Activated CD4-positive, alpha-beta T cell treated with anti-CD3 and anti-CD28 coated beads for 24 hours (primary cell): ENCODE data around the gene OLFM4.

Source experiments
- DNase-seq, 2 donors: peaks; one replicate each; pipeline ENCODE4 v3.0.0-alpha.2; 2020; ENCODE audit warnings: low read depth in 2 of 2

The OLFM4 gene

DNA sequence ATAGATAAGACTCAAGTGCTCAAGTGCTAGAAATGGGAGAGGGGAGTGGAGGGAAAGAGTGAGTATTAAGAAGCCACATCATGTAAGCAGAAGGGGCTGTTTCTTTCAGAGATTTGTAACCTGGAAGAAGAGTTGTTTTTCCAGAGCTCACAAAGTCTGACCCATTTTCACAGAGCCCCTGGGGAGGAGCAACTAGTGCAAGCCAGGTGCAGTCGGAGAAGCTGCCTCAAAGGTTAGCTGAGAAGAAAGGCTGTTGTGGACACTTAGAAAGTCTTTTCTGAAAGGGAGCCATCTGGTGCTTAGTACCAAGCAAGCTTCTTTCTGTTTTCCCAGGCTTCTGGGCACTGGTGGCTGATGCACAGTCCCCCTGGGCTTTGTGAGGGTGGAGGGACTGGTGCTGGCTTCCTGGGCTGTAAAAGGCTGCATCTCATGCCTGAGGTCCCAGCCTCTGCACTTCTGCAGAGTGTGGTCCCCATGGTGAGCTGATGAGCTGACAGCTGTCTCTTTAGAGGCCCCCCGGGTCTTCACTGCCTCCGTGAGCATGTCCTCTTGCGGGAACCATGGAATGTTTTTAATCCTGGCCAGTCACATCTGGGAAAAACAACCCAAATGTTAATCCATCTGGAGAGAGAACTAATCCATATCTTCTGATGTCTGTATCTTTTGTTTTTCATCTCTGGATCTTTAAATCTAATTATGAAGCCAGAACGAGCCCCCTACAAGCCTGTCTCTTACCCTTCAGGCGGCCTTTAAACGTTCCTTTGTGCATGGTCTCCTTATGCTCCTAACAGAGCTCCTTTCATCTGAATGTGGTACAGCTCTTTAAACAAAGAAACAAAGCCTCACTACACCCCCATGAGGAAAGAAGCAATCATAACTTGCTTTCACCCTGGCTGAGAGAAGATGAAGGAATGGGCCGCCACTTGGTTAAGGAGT is 40.2 kb downstream of the OLFM4 start:
- DNase-seq, result no peak

DNA sequence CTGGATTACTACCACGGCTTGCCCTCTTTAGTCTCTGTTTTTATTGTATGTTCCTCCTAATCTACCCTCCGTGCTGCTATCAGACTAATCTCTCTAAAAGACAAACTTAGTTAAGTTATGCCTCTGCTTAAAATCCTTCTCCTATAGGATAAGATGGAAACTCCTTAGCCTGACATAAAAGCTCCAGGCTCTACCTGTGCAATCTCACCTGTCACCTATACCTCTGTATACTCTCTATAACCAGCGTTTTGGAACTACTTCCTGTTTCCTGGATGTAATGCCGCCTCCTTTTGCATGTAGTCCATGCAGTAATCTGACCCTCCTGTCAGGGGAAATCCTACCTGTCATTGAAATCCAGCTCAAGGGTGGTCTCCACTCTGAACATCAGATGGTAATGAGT is 41.2 kb downstream of the OLFM4 start:
- DNase-seq, result no peak

DNA sequence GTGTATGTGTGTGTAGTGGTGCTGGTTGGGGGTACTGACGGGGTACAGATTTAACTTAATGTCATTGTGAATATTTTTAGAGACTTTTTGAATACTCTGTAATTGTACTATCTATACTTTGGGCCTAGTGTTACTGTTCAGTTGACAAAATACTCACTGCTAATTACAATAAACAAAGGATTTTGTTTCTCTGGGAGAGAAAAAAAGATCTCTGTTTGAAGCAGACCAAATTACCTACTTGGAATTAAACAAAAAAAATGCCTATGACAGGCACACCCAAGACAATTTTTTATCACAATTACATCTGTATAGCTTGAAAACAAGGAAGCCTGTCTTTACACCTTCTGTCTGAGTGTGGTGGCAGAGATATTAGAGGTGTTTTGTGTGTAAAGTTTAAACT is 45.1 kb downstream of the OLFM4 start:
- DNase-seq, result no peak

DNA sequence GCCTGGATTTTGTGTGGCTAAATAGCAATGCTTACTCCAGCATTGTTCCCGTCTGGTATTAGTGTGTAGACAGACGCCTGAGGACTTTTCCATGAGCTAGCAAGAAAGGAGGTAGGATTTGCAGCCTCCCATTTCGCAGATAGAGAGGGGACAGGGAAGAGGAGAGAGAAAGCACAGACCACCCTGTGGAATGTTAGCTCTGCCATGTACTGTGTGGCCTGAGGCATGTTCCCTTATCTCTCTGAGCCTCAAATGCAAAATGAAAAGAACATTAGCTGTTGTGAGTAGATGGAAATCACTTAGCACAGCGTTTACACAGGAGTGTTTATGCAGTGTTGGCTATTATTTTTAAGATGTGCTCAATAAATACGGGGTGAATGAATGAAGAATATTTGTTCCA is 45.5 kb downstream of the OLFM4 start:
- no peak for DNase-seq

DNA sequence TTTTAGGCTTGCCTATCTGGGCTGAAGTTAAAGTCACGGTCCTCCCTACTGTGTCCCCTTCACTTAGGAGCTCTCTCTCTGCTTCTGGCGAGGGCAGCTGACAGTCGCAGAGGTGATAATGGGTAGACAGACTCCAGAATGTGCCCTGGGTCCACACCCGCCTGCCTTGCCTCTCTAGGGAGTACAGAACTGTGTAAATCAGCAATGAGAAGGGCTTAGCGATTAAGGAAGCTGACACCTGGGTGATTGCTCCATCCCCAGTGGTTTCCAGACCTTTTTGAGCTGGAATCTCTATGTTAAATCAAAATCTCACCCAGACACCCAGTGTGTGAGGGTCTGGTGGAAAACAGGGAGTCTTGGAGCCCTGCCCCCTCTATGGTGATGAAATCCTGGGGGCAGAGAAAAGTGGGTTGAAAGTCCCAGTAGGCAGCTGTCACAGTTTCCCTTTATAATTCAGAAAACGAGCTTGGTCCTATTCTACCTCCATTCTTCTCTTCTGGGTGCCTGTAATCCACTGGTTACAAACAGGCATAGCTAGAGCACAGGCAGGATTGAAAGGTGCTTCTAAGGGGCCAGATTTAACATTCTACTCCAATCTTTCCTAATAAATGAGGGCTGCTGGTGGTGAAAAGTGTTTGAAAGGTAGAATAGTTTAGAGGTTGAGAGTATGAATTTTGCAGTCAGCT is 46.9 kb downstream of the OLFM4 start:
- DNase-seq, result no peak

DNA sequence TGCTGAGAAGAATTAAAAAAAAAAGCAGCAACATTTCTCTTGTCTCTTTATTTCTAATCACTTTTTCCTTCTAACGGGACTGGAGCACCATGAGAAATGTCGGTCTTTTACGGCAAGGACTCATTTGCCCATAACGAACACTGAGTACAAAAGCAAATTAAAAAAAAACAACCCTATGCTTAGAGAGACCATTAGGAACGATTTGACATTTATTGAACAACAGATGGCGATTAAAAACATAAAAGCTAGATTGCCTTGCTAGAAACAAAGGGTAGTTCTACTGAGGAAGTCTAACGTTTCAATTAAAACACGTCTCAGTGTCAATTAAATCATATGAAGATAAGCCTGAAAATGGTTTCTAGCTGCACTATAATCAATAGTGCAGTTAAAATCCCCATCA is 51.1 kb downstream of the OLFM4 start:
- no peak for DNase-seq

DNA sequence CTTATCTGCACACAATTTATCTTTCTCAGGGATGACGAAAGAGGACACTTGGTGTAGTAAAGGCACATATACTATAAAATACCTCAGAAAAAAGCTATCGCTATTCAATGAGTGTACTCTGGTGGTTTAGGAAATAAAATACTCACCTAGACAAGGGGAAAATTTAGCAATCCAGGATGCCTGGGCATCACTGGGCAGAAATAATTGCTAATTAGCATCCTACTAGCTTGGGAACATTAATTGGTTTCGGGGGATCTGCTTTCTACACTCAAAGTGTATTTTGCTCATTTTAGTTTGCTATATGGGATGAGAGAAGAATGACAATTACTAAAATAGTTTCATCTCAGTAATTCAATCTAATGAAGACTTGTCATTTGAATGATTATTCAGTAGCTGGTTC is 60.3 kb downstream of the OLFM4 start:
- DNase-seq, result no peak

DNA sequence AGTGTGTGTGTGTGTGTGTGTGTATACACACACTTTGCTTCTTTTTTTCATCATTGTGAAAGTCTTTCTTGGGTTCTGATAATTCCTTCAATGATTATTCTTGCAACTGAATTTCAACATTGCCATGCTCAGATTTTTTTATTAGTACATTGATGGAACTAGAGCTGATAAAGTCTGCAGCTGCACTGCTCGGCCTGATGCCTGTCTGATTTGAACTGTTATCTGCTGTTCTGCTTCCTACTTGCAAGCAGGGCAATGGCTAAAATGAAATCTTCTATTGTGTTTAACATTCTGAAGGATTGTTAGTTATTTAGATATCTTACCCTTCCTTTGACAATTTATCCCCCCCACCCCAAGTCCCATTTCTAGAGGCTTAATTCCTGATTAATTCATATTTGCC is 61.3 kb downstream of the OLFM4 start:
- DNase-seq, result no peak

DNA sequence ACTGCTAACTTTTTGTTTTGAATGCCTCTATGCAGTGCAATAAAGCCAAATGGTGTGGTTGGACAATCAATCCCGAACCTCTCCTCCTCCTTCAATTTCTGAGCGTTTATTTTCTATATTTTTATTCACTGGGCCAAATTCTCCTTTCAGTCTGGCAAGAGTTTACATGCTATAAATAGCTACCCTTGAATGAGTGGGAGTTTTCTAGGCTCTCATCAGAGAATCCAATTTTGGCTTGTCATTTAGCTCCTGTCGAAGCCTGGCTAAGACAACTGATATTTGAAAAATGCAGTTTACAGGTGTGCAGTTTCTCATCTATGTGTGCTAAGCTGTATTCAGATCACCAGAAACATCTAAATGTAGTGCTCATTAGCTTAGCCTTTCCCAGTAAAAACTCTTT is 61.8 kb downstream of the OLFM4 start:
- no peak for DNase-seq

DNA sequence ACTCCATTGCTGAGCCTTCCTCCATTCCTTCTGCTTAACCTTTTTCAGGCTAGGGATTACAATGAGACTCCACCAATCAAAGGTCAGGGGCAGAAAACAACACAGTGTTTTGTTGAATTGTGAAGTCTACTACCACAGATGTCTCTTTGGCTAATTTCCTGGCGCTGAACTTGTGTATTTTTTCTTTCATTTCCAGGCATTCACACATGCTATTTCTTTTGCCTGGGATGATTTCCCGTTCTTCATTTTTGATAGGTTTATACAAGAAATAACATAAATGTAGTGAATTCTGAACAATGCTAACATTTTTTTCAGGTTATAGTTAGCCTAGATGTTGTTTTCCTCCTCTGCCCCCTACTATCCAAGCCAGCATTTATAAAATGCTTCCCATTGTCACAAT is 64.3 kb downstream of the OLFM4 start:
- DNase-seq, result no peak

DNA sequence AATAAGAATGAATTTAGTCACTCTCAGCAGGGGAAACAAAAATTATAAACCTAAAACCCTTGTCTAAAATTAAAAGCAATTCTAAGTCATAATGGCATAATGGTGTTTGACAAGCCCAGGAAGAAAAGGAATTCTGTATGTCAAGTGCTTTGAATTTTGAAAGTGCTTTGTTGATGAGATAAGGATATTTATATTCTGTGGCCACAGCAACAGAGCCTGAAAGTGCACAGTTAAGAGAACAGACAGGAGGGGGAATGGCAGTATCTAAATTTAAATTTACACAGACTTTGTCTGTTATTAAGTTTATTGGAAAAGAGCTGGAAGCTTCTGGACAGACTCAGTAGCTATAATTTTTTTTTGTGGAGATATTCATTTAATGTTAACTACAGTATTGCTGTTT is 69.8 kb downstream of the OLFM4 start:
- DNase-seq, result no peak

DNA sequence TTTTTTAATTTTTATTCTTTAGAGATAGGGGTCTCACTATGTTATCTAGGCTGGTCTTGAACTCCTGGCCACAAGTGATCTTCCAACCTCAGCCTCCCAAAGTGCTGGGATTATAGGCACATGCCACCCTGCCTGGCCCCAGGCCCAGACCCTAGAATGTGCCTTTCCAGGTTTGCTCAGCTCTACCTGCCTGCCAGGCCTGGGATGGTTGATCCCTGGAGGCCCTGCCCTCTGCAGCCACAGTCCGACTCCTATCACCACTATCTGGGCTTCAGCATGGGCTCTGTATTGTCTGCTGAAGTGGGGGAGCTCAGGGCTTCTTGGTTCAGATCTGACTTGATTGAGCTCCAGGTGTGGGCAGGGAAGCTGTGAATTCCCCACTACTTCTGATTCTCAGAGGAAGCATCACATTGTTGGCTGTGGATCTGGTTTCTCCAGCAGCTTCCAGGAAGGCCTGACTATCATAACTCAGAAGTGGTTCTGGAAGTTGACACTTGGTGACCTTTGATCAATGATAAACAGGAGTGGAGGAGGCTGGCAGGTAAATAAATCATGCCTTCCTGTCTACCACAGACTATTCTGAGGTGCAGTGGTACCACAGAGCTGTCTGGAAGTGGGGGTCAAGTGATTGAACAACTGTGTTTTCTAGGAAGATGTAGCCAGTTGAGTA is 71.9 kb downstream of the OLFM4 start:
- DNase-seq, result no peak
